HEK293 (cell line): Measurements from ENCODE around the gene RAB6A.

ENCODE experiments used
- CTCF ChIP-seq: fragments of 450-650 bp; formaldehyde crosslinking; IDR thresholded peaks from 2 replicates; pipeline ENCODE4 v1.5.1; 2016; ENCODE audit warnings: missing biosample characterization, missing genetic modification characterization
- INSM2 ChIP-seq: fragments of 450-650 bp; formaldehyde crosslinking; IDR thresholded peaks from 2 replicates; pipeline ENCODE4 v1.5.1; 2016; ENCODE audit warnings: missing biosample characterization, missing genetic modification characterization
- SETDB1 ChIP-seq: IDR thresholded peaks from one replicate; pipeline ENCODE4 v1.6.1; 2017; ENCODE audit warnings: mild to moderate bottlenecking, low read length, moderate library complexity, mixed read lengths; ENCODE audit not compliant: insufficient read length
- ZBTB1 ChIP-seq: fragments of 450-650 bp; formaldehyde crosslinking; IDR thresholded peaks from 2 replicates; pipeline ENCODE4 v1.5.1; 2016; ENCODE audit warnings: missing biosample characterization, missing genetic modification characterization
- ZNF133 ChIP-seq: fragments of 450-650 bp; formaldehyde crosslinking; IDR thresholded peaks from 2 replicates; pipeline ENCODE4 v1.5.1; 2016; ENCODE audit warnings: missing biosample characterization, missing genetic modification characterization
- ZNF362 ChIP-seq: fragments of 450-650 bp; formaldehyde crosslinking; IDR thresholded peaks from 2 replicates; pipeline ENCODE4 v1.5.1; 2016; ENCODE audit warnings: missing biosample characterization, missing genetic modification characterization
- ZNF394 ChIP-seq: fragments of 450-650 bp; formaldehyde crosslinking; IDR thresholded peaks from 2 replicates; pipeline ENCODE4 v1.5.1; 2016; ENCODE audit warnings: missing biosample characterization, missing genetic modification characterization, mild to moderate bottlenecking, moderate library complexity, borderline replicate concordance
- ZNF561 ChIP-seq: fragments of 450-650 bp; IDR thresholded peaks from 2 replicates; pipeline ENCODE4 v1.5.1; 2018; ENCODE audit warnings: missing biosample characterization, missing genetic modification characterization, borderline replicate concordance

- TF ChIP-seq ZBTB1 (tag by site-specific recombination) (no peak), CTCF (tag by site-specific recombination) (no peak), ZNF362 (tag by site-specific recombination) (no peak), ZNF133 (tag by site-specific recombination) (no peak), ZNF561 (tag by site-specific recombination) (no peak), INSM2 (tag by site-specific recombination) (no peak), SETDB1 (no peak), ZNF394 (no peak)
Measured at GRCh38 chr11:73784734-73785133, 23.9 kb upstream of the RAB6A start.
